Hematopoietic multipotent progenitor cell treated with erythropoietin and hydrocortisone succinate and interleukin-3 and kit ligand, for 4 days (in vitro differentiated cells): ENCODE measurements around the gene IPO5.
A peak's percentile ranks its signal among the peaks of the same experiment; 100 is the strongest.
"Not testable (repeated sequence)": the region's sequence is repeated elsewhere in the genome, so short reads cannot be mapped to it uniquely, and the experiment has no call there.

Experiments
- DNase-seq: peaks from one replicate; pipeline ENCODE4 v3.0.0-alpha.2; 2015

IPO5 gene

DNA sequence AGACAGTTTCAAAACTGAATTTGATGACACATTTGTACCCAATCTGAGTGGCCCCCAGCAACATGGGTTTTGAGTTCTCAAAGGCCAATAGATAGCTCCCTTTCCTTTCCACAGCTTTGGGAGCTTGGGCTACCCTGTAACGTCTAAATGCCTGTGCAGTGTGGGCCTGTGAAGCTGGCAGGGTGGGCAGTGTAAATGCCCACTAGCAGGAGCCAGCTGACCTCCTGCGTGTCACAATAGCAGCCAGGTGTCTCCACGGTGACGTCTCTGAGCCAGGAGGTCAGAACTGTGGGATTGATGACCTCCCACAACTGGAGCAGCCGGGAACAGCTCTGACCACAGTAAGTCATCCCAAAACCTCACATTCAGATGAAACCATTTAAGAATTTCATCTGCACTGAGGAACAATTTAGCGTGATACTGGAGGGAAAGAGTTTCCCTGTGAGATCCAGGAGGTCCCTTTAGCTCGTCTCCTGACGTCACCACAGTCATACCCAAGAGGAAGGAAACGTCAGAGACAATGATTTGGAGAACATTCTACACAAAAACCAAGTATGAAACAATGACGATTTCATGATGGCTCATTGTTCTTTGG is at the start of gene IPO5:
IPO5 (plus strand) TSS at position 300 of the 595 bp plus-strand sequence. CDS start 23,022 bp downstream, outside the sequence.
- DNase-seq = no peak

- no peak for DNase-seq
Observed at GRCh38 chr13:97904059-97904458, 49.4 kb upstream of the IPO5 start.

DNA sequence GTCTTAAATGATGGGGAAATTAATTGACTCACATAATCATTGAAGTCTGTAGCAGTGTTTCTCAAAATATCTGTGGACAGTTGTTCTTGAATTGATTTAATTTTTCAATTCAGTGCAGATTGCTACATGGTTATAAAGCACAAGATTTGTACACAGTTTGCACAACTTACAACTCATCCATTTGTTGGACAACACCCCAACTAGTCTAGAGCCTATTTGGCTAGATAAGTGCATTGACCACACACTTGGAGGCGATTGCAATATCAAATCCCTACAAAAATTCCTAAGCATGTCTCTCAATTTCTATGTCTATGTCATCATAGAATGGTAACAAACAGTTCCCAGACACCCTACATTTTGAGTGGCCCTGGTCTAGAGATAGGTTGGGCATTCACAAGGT is 48.0 kb upstream of the IPO5 start:
- no peak for DNase-seq

- peak; percentile 13 for DNase-seq
Observed at GRCh38 chr13:97911311-97912138, 42.0 kb upstream of the IPO5 start.

DNA sequence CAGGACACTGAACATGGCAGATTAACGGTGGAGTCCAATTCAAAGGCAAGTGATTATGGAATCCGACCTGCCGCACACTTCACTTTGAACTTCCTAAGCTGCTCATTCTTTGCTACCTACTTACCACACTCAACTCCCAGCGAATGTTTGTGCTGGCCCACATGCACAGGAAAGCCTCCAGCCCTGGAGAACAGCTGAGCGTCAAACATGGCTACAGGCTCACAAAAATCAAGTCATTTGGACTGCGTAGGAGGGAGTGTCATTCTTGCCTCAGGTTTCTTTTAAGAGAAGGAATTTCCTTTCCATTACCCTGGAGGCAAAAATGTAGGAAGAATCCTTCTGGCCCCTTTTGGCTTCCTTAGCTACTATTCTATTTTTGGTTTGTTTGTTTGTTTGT is 41.3 kb upstream of the IPO5 start:
- DNase-seq = no peak

DNA sequence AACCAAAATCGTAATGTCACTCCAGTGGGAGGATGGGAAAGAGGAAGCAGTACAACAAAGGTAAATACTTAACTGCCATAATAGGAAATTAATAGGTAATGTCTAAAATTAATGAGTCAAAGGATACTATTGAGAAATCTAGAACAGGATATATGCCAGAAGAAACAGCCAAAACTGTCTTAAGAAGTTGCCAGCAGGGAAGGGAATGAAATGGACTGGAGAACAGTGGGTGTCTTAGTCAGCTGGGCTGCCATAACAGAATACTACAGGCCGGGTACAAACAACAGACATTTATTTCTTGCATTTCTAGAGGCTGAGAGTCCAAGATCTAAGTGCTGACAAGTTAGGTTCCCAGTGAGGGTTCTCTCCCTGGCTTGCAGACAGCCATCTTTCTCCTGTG is 40.3 kb upstream of the IPO5 start:
- DNase-seq = no peak

GRCh38 chr13:97914540-97914939 is 38.9 kb upstream of the IPO5 start:
- no peak for DNase-seq

DNA sequence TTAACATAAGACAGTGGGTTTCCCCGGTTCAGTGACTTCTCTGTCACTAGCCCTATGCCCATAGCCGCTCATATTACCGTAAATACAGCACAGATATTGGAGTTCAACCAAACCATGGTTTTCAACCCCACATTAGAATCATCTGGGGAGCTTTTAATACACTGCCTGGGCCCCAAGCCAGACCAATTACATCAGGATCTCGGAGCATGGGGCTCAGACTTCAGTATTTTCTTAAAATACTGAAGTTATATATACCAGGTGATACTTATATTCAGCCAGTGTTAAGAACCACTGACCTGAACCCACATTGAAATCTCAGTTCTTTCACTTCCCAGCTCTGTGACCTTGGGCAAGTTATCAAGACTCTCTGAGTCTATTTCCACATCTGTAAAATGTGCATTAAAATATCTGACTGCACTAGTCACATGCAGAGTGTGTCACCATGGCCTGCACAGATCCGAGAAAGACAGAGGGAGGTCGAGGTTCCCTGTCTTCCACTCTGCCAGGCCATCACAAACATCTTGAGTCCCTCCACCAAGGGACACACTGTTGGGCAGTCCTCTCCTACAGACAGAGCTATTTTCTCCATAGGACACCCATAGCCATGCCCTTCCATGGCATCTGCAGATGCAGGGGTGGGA is 32.2 kb upstream of the IPO5 start:
- DNase-seq = no peak

DNA sequence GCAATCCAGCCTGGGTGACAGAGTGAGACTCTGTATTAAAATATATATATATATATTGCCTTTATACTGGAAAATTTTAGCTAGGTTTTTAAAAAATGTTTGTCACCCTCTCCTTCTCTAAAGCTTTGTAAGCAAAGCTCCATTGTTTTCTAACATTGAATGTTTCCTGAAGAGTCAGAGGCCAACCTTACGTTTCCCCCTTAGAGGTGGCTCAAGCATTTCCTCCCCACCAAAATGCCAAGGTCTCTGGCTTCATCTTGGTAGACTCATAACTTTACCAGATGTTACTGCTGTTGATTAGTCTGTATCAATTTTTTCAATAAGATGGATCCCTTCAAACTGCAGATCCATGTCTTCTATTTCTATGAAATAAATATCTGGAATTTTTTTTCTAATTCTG is 25.2 kb upstream of the IPO5 start:
- no peak for DNase-seq

GRCh38 chr13:97932036-97932435 is 21.4 kb upstream of the IPO5 start:
- DNase-seq = no peak

- DNase-seq = no peak
Observed at GRCh38 chr13:97932647-97933046, 20.8 kb upstream of the IPO5 start.

GRCh38 chr13:97933776-97934175 is 19.7 kb upstream of the IPO5 start:
- DNase-seq = no peak

DNA sequence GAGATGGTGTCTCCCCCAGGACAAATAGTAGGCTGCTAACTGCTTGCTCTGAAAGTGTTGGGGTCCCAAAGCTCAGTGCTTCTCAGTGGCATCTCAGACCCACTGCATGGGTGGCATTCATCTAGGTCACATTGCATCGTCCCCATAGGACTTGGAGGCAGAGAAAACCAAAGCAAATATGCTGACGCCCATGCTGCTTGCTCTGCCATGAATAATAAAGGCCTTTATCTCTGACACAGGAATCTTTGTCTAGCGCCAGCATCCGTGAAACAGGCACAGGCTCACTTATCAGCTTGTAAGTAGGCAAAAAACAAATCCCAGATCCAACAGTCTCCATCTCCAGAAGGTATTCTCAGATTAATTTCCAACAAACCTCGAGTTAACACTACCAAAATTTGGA is 18.9 kb upstream of the IPO5 start:
- no peak for DNase-seq

DNA sequence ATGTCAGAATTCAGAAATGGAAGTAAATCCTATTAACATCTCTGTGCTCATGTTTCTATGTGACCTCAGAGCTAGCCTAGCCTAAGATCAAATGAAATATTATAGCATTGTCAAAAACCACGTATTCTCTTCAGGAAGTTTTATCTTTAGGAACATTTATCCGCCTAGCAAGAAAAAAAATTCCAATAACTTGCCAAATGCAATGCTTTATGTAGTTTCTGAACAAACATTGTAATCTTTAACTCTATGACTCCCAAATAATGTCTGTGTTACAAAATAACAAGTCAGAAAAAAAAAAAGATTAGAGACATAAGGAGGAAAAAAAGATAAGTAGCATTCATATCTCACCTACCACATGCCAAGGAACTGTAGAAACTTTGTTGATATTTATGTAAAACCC is 18.4 kb upstream of the IPO5 start:
- DNase-seq = no peak

GRCh38 chr13:97936036-97936435 is 17.4 kb upstream of the IPO5 start:
- DNase-seq = no peak

DNA sequence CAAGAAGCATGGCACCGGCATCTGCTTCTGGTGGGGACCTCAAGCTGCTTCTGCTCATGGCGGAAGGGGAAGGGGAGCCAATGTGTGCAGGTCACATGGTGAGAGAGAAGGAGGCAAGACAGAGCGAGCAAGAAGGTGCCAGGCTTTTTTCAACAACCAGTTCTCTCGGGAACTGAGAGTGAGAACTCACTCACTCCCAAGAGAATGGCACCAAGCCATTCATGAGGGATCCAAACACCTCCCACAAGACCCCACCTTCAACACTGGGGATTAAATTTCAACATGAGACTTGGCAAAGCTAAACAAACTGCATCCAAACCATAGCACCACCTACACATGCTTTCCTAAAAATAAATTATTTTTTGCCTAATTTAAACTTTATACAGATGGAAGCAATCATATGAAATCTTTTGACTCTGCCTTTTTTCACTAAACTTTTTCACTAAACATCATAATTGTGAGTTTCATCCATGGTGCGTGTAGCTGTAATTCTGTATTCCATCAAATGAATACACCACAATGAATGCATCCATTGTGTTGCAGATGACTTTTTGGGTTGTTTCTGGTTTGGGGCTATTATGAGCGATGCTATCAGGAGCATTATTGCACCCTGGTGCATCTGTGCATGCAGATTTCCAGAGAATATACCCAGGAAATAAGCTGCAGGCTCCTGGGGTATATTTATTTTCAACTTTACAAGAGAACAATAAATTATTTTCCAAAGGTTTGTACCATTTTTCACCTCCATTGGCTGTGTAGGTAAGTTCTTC is 14.6 kb upstream of the IPO5 start:
- no peak for DNase-seq

DNA sequence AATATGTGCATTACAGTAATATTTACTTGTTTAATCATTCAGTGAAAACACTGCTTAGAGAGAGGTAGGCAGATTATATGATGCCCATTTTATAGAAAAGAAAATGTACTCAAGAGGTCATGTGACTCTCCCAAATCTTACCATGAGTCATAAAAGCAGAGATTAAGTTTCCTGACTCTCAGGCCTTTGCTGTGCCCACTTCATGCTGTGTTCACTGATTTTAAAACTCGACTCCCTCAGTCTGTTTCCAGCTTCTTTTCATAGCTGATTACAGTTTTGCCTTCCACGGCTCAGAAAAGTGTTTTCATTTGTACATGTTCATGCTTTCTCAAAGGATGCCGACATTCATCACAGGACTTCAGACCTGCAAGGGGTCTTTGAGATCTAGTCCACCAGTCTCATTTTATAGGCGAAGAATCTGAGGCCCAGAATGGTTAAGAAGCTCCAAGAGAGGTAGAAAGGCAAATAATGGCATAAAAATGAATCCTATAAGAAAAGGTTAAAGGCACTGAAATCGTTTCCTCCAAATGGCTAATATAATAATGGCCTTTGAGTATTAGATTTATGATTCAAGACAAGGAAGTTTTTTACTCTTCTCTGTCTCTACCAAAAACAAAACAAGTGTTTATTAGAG is 9.0 kb upstream of the IPO5 start:
- no peak for DNase-seq

DNA sequence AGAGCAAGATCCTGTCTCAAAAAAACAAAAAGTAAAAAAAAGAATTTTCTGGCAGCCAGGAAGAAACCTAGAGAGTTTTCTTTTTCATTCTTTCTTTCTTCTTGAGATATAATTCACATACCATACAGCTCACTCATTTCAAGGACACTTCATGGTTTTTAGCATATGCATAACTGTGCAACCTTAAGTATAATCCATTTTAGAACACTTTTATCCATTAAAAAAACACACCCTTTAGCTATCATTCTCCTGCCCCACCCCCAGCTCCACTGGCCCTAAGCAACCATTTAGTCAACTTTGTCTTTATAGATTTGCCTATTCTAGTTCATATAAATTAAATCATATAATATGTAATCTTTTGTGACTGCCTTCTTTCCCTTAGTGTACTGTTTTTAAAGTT is 8.1 kb upstream of the IPO5 start:
- DNase-seq = no peak

DNA sequence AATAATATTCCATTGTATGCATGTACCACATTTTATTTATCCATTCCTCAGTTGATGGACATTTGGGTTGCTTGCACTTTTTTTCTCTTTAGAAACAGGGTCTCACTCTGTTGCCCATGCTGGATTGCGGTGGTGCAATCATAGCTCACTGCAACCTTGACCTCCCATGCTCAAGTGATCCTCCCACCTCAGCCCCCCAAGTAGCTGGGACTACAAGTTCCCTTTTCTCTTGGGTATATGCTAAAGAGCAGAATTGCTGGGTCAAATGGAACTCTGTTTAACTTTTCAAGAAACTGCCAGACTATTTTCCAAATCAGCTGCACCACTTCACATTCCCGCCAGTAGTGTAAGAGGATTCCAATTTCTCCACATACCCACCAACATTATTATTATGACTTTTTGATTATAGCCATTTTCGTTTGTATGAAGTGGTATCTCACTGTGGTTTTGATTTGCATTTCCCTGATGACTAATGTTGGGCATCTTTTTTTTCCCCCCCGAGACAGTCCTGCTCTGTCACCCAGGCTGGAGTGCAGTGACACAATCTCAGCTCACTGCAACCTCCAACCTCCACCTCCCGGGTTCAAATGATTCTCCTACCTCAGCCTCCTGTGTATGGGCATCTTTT is 7.6 kb upstream of the IPO5 start:
- DNase-seq = no peak

DNA sequence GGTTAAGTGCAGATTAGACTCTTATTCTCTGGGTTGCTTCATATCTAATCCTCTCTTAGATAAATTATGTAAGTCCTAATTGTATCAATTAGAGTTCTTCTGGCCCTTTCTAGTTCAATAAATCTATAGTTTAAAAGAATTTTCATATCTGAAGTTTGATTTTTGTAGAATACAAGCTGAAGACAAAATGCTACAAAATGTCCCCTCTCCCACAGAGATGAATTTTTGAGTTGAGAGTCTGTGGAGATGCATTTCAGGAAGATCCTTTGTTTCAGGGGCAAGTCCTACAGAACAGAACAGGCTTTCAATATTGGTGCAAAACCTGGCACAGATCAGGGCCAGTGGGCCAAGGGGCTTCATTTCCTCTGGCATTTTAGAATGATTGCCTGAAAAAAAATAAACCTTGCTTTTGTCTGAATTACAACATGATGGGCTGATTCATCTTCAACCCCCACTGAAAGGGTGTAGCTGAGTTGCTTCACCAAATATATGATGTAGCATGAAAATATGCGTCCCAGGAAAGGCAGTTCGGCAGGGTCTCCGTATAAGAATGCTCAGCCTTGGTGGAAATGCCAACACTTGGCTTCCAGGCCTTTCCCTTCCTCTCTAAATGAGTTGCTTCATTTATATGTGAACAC is 6.4 kb upstream of the IPO5 start:
- DNase-seq = no peak

- DNase-seq = no peak
Observed at GRCh38 chr13:97948041-97948440, 5.4 kb upstream of the IPO5 start.

DNA sequence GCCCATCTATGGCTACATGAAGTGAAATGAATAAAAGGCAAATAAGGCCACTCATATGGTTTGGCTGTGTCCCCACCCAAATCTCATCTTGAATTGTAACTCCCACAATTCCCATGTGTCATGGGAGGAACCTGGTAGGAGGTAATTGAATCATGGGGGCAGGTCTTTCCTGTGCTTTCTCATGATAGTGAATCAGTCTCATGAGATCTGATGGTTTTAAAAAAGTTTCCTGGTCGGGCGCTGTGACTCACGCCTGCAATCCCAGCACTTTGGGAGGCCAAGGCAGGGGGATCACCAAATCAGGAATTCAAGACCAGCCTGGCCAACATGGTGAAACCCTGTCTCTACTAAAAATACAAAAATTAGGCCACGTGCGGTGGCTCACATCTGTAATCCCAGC is 4.2 kb upstream of the IPO5 start:
- DNase-seq = not testable (repeated sequence)
